Prostate gland (tissue), 2 donors: ENCODE data around the gene JPT1. TPM values are rescaled to one million over a fixed set of nuclear protein-coding genes. Genes with fewer than 3 reads are reported as not detected.

Experiments
- DNase-seq: peaks from one replicate; pipeline ENCODE4 v3.0.0-alpha.2; 2019; ENCODE audit warnings: low spot score
- H3K27ac ChIP-seq, 2 donors: fragments of 200-600 bp; sonication (generic); 2 replicates each; pipeline ENCODE4 v1.5.1; 2017 to 2019
- H3K27me3 ChIP-seq: fragments of 200-600 bp; sonication (generic); replicated peaks from 2 replicates; pipeline ENCODE4 v1.5.1; 2019; ENCODE audit not compliant: insufficient read depth
- H3K36me3 ChIP-seq, 2 donors: fragments of 200-600 bp; sonication (generic); 1 replicate in 1 of 2; 2 replicates in 1 of 2; pipeline versions ENCODE4 v1.5.1 to v1.8.1; 2017 to 2019
- H3K4me1 ChIP-seq: fragments of 200-600 bp; sonication (generic); replicated peaks from 2 replicates; pipeline ENCODE4 v1.5.1; 2019
- H3K4me3 ChIP-seq, 2 donors: fragments of 200-600 bp; sonication (generic); 2 replicates each; pipeline ENCODE4 v1.5.1; 2017 to 2019
- H3K9me3 ChIP-seq: fragments of 200-600 bp; sonication (generic); 2 replicates; pipeline ENCODE4 v1.5.1; 2017
- POLR2A ChIP-seq: fragments of 450-650 bp; IDR thresholded peaks from one replicate; pipeline ENCODE4 v1.6.1; 2016; ENCODE audit warnings: antibody characterized with exemption, mild to moderate bottlenecking
- POLR2AphosphoS5 ChIP-seq: sonication (generic); formaldehyde crosslinking; IDR thresholded peaks from one replicate; pipeline ENCODE4 v1.6.1; 2017; ENCODE audit warnings: antibody characterized with exemption
- WGBS: methylation state at CpG from one replicate; pipeline ENCODE4 v1.1.5; 2018; 5-methylcytosine and 5-hydroxymethylcytosine counted together
- intact Hi-C: fragments of 100-400 bp; cut with DNase I; formaldehyde crosslinking; loops from one replicate; pipeline ENCODE4 v1.14.2; 2022
- total RNA-seq, 2 donors: library from RNA; depleted of rRNA; stranded (reverse); fragments of >200 nt; gene quantifications; one replicate each; pipeline ENCODE4 v1.1.0, GENCODE V29; 2016
- TF ChIP-seq, protein P1 (sequence below), 4 experiments: fragments of 200-600 bp in 2 of 4; fragments of 450-650 bp in 2 of 4; sonication (generic) in 2 of 4; IDR thresholded peaks; 1 replicate in 3 of 4; 2 replicates in 1 of 4; pipeline ENCODE4 v1.5.1; 2016 to 2019; ENCODE audit warnings: antibody characterized with exemption in 4 of 4, mild to moderate bottlenecking in 2 of 4, moderate library complexity in 2 of 4

JPT1 gene
- total RNA-seq, 2 donors from 2014 or later: 97.9 to 132 TPM

DNA sequence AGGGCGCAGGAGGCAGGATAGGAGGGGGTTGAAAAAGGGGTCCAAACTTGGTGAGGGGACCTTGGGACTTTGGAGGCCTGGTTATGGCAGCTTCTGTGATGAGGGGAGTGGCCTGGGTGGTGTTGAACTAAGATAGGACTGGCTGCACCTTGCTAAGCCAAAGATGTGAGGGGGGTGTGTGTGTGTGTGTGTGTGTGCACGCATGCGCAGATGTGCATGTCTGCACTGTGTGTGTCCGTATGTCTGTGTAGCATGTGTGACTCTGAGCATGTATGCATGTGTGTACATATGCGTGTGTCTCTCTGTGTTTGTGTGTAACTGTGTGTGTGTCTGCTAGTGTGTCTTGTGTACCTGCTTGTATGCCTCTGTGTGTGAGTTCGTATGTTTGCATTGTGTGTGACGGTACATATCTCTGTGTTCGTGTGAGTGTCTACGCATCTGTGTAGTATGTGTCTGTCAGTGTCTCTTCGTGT is 62.4 kb downstream of the JPT1 start:
- no peaks in the 10 kb centered on the region for H3K27me3 ChIP-seq
- H3K4me1 ChIP-seq: peaks cover 17% of the 10 kb centered on the region
- H3K4me3 ChIP-seq: no peak overlapping the region
- H3K36me3 ChIP-seq: no peaks in the 10 kb centered on the region
- WGBS: 82% methylated on average over 10 of the region's 10 CpGs
- TF ChIP-seq POLR2AphosphoS5 (no peak), POLR2A (no peak)
- TF ChIP-seq, protein P1, sequence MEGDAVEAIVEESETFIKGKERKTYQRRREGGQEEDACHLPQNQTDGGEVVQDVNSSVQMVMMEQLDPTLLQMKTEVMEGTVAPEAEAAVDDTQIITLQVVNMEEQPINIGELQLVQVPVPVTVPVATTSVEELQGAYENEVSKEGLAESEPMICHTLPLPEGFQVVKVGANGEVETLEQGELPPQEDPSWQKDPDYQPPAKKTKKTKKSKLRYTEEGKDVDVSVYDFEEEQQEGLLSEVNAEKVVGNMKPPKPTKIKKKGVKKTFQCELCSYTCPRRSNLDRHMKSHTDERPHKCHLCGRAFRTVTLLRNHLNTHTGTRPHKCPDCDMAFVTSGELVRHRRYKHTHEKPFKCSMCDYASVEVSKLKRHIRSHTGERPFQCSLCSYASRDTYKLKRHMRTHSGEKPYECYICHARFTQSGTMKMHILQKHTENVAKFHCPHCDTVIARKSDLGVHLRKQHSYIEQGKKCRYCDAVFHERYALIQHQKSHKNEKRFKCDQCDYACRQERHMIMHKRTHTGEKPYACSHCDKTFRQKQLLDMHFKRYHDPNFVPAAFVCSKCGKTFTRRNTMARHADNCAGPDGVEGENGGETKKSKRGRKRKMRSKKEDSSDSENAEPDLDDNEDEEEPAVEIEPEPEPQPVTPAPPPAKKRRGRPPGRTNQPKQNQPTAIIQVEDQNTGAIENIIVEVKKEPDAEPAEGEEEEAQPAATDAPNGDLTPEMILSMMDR (IDR thresholded peaks at IDR 0.05): no peak
- no peaks in the 10 kb centered on the region for H3K9me3 ChIP-seq
- no peak for DNase-seq
- intact Hi-C loops: no loop called here
- H3K27ac ChIP-seq: peak overlapping the region; percentile 70 to 78

DNA sequence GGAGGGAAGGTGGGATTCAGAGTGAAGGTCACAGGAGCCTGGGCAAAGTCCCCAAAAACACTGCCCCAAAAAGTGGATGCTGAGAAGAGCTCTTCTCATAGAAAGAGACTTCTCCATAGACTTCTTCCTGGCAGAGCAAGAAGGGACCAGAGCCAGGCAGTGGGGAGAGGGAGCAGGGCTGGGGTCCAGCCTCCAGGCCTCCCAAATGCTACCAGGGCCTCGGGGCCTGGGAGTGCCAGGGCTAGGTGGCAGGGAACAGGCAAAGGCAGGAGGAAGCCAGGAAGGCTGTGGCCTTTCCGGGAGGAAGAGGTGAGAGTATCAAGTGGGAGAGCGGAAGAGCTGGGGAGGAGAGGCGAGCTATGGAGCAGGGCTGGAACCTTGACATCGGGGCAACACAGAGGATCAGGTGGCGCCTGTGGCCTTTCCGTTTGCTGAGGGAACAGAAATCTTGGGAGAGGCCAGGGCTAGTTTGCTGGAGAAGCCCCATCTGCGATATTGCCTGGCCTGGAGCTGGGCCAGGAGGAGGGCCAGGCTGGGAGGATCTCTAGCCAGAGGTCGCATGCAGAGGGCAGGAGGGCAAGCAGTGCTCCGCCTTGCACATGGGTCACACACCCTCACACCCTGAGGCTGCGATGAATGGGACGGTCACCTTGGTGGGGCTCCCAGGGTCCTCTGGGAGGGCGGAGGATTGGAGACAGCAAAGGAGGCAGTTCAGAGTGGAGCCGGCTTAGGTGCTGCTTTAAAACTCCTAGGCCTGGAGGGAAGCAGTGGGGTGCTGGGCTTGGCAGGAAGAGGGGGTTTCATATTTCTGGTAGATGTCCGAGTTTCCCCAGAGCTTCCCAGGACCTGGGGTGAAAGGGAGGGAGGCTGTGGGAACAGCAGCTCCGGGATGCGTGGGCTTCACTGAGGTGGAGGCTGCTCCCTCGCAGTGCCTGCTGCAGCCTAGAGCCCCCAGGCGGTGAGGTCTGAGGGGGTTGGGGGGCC is 63.1 kb downstream of the JPT1 start:
- 54% methylated on average over 19 of the region's 19 CpGs for WGBS
- no peaks in the 10 kb centered on the region for H3K36me3 ChIP-seq
- no peaks in the 10 kb centered on the region for H3K9me3 ChIP-seq
- H3K4me1 ChIP-seq: peaks cover 15% of the 10 kb centered on the region
- TF ChIP-seq POLR2AphosphoS5: no peak
- intact Hi-C loops: no loop called here
- no peaks in the 10 kb centered on the region for H3K27me3 ChIP-seq
- no peak overlapping the region for H3K4me3 ChIP-seq
- peak overlapping the region; percentile 70 to 78 for H3K27ac ChIP-seq
- no peak for DNase-seq

DNA sequence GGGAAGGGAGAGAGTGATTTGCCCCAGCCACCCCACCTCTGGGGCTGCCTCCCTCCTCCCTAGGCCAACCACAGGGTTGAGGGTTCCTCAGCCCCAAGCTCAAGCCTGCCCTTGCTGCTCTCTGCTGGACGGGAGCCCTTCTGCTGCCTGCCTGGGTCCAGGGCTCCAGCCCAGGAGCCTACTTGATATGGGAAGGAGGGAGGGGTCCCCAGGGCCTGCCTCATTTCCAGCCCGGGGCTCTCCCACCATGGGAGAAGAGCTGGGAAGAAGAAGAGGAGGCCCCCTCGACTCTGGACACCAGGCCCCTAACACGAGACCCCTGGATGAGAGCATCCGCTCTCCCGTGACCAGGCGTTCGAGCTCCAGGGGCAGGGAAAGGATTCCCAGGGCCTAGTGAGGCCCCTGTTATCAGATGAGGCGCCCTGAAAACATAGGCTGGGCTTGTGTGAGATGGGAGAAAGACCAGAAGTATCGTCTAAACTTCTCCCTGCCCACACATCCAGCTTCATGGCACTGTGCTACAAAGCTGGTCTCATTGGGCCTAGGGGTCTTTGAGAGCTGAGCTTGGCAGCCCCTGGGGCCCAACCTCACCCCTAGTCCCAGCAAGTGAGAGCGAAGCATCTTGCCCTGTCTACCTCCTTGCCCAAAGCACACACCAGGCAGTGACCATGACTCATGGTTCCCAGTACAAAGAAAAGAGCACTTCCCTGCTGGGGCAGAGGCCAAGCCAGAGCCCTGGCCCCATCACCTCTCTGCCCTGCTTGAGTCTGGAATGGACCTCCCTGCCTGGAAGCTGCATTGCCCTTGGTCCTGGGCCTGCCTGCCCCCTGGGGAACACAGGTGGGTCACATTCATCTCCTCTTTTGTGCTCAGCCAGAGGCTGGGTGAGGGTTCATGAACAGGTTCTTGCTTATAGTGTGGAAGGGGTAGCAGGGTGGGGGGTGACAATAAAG is 65.6 kb downstream of the JPT1 start:
- intact Hi-C loops: no loop called here
- Histone ChIP-seq H3K36me3 (no peaks in the 10 kb centered on the region), H3K27me3 (no peaks in the 10 kb centered on the region), H3K9me3 (no peaks in the 10 kb centered on the region), H3K27ac (peak overlapping the region; percentile 89 to 91), H3K4me1 (peaks cover 10% of the 10 kb centered on the region), H3K4me3 (peak overlapping the region; percentile 61 to 67)
- TF ChIP-seq, protein P1 (IDR thresholded peaks at IDR 0.05): no peak
- TF ChIP-seq POLR2A (no peak), POLR2AphosphoS5 (no peak)
- DNase-seq: no peak
- WGBS: 74% methylated on average over 10 of the region's 11 CpGs

DNA sequence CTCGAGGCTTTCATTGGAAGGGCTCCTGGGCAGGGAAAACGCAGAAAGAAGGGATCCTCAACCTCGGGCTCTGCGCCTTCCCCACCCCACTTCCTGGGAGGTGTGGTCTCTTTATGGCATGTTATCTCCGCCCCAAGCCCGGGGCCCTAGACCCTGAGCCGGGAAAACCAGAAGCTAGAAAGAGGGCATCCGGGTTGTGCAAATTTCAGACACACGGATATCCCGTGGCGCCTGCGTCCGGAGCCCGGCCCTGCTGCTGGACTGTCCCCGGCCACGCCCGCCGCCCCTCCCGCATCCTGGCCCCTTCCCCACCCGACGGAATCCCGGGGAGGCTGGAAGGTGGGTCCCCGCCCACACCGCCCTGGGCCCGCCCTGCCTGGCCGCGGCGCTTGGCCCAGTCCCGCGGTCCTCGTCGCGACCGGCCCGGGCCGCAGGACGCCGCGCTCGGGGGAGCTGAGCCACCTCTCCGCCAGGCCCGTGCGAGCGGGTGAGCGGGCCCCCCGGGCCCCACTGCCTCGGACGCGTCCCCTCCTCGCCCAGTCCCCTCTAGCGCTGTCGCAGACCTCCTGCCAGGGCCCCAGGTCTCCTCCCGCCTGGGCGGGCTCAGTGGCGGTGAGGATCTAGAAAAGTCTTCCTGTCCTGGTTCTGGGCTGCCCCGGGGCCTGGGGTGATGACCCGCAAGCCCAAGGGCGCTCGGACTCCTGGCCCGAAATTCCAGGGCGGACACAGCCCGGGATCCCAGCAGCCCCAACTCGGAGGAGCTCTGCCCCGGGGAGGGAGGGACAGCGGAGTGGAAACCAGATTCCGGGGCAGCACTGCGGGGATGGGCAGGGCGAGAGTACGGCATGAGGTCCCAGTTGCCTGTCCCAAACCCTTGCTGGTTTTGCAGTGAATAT is 66.5 kb downstream of the JPT1 start, which contains the start of gene SLC16A5:
TSS of gene SLC16A5 (plus strand) at position 397 of the 896 bp plus-strand sequence. CDS start 5,683 bp downstream, outside the sequence.
- H3K4me1 ChIP-seq: peaks cover 4% of the 10 kb centered on the region
- intact Hi-C loops: no loop called here
- TF ChIP-seq POLR2A: peak; percentile 75
- TF ChIP-seq POLR2AphosphoS5: peak; percentile 87
- TF ChIP-seq, protein P1 (IDR thresholded peaks at IDR 0.05): peak in 1 of 4 experiments; percentile 5

More for the DNA sequence above, 66.5 kb downstream of the JPT1 start, which contains the start of gene SLC16A5:
- Histone ChIP-seq H3K9me3 (no peaks in the 10 kb centered on the region), H3K36me3 (no peaks in the 10 kb centered on the region), H3K4me3 (peak within 1 kb of the TSS; percentile 61 to 67), H3K27me3 (no peaks in the 10 kb centered on the region), H3K27ac (peak within 1 kb of the TSS; percentile 89 to 91)
- 9% methylated on average over 29 of the region's 69 CpGs for WGBS
- DNase-seq: peak; percentile 92
